HG03442 (cell line): ENCODE data around the gene ASAP3.
"Not testable (repeated sequence)": the region's sequence is repeated elsewhere in the genome, so short reads cannot be mapped to it uniquely, and the experiment has no call there.

Source experiments
- ATAC-seq: cut with Tn5 transposase; IDR thresholded peaks from one replicate; pipeline ENCODE4 v1.9.1; 2021; ENCODE audit warnings: mild to moderate bottlenecking, moderate library complexity; ENCODE audit not compliant: unreplicated experiment

The ASAP3 gene

GRCh38 chr1:23515905-23516304 is 31.9 kb upstream of the ASAP3 start:
- no peak for ATAC-seq

DNA sequence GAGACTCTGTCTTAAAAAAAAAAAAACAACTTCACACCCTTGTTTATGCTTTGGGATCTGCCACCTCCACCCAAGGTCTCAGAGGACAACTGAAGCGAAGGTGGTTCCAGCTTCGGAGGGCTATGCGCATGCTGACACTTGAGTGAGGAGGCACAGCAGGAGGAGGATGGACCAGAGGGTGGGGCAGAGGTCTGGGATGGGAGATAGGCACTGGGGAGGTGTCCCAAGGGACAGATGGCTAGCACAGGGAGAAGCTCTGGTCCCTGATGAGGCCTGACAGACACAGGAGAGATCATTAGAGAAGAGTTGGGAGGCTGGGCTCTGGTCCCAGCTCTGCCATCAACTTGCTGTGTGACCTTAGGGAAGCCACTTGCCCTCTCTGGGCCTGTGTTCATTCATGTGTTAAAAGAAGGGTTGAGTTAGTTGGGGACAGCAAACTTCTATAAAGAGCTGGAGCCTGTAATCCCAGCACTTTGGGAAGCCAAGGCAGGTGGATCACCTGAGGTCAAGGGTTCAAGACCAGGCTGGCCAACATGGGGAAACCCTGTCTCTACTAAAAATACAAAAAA is 30.2 kb upstream of the ASAP3 start:
- ATAC-seq: no peak

DNA sequence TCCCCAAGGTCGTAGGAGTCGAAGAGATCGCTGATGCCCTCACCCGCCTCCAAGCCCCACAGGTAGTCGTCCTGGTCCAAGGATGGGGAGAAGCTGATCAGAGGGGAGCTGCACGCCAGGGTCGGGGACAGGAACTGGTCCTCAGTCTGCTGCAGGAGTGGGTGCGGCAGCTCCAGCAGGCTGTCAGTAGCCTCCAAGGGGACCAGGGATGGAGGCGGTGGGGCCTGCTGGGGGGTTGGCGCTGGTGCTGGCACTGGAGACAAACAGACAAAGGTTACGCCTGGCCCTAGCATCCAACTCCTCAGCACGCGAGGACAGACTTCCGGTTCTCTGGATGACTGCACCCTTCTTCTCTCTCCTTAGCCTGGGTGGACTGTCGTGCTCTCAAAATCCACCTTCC is 25.9 kb upstream of the ASAP3 start:
- no peak for ATAC-seq

- no peak for ATAC-seq
These were observed 22.6 kb upstream of the ASAP3 start for GRCh38 chr1:23506376-23507107.

DNA sequence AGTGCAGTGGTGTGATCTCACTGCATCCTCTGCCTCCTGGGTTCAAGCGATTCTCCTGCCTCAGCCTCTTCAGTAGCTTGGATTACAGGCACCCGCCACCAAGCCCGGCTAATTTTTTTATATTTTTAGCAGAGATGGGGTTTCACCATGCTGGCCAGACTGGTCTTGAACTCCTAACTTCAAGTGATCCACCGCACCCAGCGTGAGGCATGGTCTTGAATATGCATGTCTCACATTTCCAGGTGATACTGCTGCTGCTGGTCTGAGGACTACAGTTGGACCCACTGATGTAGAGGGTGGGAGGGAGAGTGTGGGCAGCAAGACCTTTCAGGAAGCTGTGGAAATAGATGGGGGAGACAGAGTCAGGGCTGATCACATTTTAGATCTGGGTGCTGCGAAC is 21.9 kb upstream of the ASAP3 start:
- ATAC-seq: no peak

GRCh38 chr1:23504156-23504555 is 20.2 kb upstream of the ASAP3 start:
- ATAC-seq: not testable (repeated sequence)

- no peak for ATAC-seq
These were observed 19.0 kb upstream of the ASAP3 start for GRCh38 chr1:23502951-23503350.

DNA sequence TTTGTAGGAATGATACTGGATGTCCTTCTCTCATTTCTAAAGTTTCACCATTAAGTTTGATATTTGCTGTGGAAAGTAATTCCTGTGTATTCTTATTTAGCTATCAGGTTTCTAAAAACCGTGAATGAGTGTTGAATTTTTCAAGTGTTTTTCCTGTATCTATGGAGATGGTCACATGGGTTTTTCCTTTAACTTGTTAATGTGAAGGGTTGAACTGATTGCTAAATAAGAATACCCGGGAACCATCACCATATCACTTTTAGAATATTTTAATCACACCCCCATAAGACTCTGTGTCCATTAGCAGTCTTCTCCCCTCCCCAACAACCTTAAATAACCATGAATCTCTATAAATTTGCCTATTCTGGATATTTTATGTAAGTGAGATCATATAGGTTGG is 16.5 kb upstream of the ASAP3 start:
- no peak for ATAC-seq

DNA sequence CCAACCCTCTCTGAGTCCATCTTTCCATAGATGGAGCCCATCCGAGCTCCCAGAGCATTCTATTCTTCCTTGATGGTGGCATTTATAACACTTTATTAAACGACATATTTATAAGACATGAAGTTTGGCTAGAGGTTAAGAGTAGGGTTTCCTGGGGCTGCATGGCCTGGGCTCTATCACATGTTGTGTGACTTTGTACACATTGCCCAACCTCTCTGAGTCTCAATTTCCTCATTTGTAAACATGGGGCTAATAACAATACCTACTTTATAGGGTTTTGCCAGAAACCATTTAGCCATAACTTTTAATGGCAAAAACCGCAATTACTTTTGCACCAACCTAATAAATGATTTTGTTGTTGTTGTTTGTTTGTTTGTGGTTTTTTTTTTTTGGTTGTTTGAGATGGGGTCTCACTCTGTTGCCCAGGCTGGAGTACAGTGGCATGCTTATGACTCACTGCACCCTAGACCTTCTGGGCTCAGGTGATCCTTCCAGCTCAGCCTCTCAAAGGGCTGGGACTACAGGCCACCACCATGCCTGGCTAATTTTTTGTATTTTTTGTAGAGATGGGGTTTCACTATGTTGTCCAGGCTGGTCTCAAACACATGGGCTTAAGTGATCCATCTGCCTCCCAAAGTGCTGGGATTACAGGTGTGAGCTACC is 13.9 kb upstream of the ASAP3 start:
- ATAC-seq: no peak

GRCh38 chr1:23496490-23497181 is 12.7 kb upstream of the ASAP3 start:
- no peak for ATAC-seq

GRCh38 chr1:23494836-23495235 is 10.9 kb upstream of the ASAP3 start:
- ATAC-seq: not testable (repeated sequence)

GRCh38 chr1:23492776-23493175 is 8.8 kb upstream of the ASAP3 start:
- not testable (repeated sequence) for ATAC-seq

GRCh38 chr1:23492132-23492720 is 8.2 kb upstream of the ASAP3 start:
- no peak for ATAC-seq

GRCh38 chr1:23489842-23490241 is 5.9 kb upstream of the ASAP3 start:
- no peak for ATAC-seq

GRCh38 chr1:23485002-23485332 is 988 bp upstream of the ASAP3 start:
- ATAC-seq: no peak

DNA sequence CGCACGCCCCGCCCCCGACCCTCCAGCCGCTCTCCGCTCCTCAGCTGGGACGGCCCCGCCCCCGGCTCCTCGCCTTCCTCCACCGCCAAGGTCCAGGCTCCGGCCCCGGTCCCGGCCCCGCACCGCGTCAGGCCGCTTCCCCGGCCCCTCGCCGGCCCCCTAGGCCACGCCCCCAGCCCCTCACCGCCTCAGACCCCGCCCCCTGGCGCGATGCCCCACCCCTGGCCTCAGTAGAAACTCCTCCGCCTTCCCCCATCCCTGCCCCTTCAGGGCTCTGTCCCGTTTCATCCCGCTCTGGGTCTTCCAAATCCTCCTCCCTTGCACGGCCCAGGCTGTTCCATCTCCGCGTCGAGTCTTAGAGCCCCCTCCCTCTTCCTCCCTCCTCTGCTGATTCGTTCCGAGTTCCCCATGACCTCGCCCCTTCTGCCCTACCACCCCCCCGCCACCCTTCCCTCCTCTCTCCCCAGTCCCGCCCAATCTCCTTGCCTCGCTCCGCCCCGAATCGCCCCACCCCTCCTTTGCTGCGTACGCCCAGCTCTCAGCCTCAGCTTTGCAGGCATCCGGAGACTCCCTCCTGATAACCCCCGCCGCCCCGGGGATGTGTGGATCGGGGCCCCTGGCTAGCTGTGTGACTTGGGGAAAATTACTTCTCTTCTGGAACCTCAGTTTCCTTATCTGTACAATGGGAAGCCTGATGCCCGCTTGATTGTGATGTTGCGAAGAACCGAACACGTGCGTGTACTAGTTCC is 448 bp upstream of the ASAP3 start:
- ATAC-seq: peak; percentile 41

GRCh38 chr1:23481904-23482303 is 2.1 kb downstream of the ASAP3 start:
- ATAC-seq: no peak

DNA sequence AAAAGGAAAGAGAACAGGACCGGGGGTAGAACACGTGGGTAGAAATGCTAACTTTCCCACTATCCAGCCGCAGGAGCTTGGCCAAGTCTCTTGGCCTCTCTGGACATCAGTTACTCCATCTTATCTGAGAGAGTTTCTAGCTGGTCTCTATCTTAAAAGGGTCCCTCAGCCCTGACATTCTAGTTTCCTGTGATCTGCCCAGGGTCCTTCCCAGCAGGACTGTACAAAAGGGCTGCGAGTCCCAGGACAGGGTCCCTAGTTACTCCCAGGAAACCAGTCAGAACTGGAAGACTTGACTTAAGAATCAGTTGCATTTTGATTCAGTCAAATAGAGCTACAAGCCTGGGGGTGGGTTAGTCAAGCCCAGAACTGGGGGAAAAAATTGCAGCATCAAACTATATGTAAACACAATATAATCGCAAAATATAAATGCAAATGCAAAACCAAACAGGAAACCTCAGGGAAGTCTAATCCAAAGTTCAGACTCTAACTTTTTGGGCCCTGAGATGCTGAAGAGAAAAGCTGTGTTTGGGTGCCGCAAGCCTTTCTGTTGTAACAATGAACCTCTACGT is 2.9 kb downstream of the ASAP3 start:
- ATAC-seq: no peak

DNA sequence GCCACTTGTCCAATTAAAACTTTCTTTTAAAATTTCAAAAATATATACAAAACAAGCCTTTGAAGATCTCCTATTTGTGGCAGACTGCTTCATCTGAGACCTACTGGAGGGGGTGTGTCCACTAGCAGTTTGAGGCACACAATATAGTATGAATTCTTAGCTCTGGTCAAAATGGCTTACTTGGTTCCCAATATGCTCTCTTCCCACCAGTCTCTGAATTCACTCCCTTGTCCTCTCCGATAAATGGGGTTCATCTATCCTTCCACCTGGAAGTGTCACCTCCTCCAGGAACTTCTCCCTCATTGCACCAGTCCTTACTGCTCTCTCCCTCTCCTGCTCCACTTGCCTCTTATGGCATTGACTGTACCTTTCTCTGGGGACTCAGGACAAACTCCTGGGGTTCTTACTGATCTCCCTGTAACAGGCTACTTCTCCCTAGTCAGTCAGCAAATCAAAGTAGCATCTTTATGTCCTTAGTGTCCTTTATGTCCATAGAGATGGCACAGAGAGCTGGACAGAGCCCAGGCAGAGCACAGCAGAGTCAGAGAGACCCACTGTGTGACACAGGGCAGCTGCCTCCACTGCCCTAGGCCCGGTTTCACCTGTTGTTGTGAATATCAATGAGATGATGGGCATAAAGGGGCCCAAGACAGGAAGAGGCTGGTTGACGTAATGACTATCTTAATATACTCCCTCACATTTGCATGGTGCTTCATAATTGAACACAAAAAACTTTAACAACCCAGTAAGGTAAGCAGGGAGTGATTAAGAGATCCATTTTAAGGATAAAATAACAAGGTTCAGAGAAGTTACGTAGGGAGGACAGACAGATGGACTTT is 3.6 kb downstream of the ASAP3 start:
- no peak for ATAC-seq

- ATAC-seq: no peak
These were observed 4.4 kb downstream of the ASAP3 start for GRCh38 chr1:23479666-23479941.
